GM12874 (cell line): Measurements from ENCODE around the gene TUBB2B.

Experiments
- CTCF ChIP-seq: IDR thresholded peaks from 2 replicates; pipeline ENCODE4 v1.5.1; 2011; ENCODE audit warnings: low read depth, mild to moderate bottlenecking, control low read depth, low read length, moderate library complexity; ENCODE audit not compliant: insufficient read depth

TUBB2B gene

DNA sequence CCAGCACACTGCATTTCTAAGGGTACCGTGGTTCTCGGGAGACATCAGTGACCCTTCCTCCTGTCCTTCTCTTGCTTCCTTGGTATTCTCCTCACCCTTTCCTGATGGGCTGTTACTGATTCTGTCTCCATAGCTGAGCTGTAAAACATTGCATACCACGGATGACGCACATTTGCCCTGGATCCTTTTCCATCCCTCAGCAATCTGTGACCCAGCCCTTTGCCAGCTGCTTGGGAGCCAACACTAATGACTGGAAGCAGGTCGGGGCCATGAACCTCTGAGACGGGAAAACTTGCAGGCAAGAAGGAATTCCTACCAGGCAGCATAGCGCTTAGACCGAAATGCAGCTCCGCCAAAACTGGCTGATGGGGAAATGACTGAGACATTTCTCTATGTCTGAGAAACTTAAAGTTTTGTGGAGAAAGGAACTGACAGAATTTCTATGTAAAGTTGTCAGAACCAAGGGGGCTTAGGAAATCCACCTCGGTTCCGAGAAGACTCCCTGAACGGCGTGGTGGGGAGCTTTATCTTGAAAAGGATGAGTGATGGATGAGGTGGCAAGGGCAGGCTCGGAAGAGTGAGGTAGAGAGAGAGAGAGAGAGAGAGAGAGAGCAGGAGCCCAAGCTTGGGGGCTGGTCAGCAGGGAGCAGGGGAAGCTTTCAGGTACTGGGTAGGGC is 19.2 kb downstream of the TUBB2B start:
- no peak for TF ChIP-seq CTCF

DNA sequence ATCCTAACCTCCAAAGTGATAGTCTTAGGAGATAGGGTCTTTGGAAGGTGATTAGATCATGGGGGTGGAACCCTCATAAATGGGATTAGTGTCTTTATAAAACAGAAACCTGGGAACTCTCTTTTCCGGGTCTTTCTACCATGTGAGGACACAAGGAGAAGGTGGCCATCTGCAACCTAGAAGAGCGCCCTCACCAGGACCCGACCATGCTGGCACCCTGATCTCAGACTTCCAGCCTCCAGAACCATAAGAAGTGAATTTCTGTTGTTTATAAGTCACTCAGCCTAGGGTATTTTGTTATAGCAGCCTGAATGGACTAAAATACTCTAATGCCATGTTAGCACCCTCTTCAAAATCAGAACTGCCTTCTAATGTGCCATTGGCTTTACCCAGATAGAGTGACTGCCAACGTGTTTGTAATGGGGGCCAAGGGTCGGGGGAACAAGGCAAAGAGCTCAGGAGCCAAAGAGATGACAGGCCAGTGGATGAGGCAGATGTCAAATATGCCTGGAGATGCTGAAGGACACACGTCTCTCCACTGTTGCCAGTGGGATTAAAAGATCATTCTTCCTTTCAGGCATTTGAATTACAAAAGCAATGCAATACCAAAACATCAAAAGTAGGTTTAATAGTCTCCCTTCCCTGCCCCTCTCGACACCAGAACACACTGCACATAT is 21.0 kb downstream of the TUBB2B start:
- no peak for TF ChIP-seq CTCF

DNA sequence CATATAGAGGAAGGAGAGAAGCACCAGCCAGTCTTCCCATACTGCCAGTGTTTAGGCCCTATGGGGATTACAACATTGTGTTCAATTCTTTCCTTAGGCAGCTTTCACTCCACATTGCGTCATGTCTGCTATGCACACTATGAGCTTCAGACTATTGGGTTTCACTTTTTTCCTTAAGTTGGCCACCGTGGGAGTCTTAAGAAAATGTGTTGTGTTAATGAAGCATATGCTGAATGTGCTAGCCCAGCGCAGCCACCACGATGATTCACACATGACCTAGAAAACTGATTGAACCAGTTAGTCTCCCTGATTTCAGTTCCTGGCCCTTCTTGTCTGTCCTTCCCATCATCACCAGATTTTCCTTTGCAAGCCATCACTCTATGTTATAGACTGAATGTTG is 21.5 kb downstream of the TUBB2B start:
- TF ChIP-seq CTCF = no peak

DNA sequence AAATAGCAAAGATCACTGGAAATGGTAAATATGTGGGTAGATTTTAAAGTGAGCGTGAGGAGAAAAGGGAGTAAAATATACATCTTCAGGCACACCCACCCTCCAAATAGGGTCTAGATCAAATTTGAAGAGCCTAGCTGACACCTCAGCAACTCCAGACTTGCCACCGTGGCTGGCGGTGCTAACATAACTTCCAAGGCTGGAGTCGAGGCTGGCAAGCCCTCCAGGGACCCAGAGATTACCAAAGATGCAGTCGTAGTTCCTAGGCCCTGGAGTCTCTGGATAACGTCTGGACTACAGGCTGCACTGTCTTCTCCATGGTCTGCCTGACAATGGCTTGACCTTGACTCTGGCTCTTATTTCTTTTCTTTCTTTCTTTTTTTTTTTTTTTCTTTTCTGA is 22.5 kb downstream of the TUBB2B start:
- TF ChIP-seq CTCF = no peak

DNA sequence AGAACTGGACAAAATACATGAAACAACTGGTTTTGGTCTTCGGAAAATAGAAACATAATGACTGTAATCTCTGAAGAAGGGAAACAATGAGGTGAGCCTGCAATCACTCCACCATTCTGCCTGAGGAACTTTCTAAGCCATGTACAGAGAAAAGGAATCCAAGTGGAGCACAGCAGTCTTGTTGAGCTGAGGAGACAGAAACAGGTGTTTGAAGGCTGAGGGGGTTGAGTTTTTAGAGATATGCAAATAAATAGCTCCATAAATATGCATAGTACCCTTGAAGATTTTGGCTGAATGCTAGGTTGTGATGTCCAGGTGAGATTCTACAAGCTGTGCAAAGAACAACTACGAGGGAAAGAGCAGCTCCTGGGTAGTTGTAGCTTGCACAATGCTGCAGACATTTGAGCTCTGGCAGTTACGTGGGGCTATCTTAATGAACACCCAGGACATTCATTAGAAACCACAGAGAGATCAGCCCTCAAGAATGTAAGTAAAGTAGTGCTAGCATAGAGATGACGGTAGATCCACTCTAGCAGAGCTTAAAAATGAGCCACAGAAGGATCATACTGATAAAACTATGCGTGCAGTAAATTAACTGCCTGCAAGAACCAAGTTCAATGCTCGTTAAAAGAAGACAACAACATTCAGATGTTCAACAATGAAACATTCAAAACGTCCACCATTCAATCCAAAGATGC is 24.3 kb downstream of the TUBB2B start:
- TF ChIP-seq CTCF = no peak

- no peak for TF ChIP-seq CTCF
Observed at GRCh38 chr6:3201388-3201787, 26.1 kb downstream of the TUBB2B start.

GRCh38 chr6:3200682-3201081 is 26.8 kb downstream of the TUBB2B start:
- no peak for TF ChIP-seq CTCF
